B cell (primary cell): ENCODE results near the gene PUM2. TPM values are rescaled to one million over a fixed set of nuclear protein-coding genes. Genes with fewer than 3 reads are reported as not detected.

Source experiments
- ATAC-seq: fragments of 200-7000 bp; cut with Tn5 transposase; one replicate; pipeline ENCODE4 v1.10.0; 2021; ENCODE audit warnings: low read depth, mild to moderate bottlenecking, moderate number of reproducible peaks, moderate library complexity
- CTCF ChIA-PET: fragments of 350-600 bp; sonication (Branson Sonifier 250); formaldehyde crosslinking; loops from one replicate; lab custom pipeline; 2021; ENCODE audit warnings: antibody characterized with exemption, inconsistent platforms; lab: Charles Lee
- POLR2A ChIA-PET: fragments of 350-600 bp; sonication (Branson Sonifier 250); formaldehyde crosslinking; loops from one replicate; lab custom pipeline; 2021; ENCODE audit warnings: antibody characterized with exemption; lab: Charles Lee
- DNase-seq: peaks from one replicate; pipeline ENCODE4 v3.0.0; 2013
- H2AFZ ChIP-seq: 2 replicates; pipeline ENCODE4 v1.6.1; 2012; ENCODE audit warnings: mild to moderate bottlenecking, low read depth, low read length; ENCODE audit not compliant: insufficient read depth, poor library complexity, severe bottlenecking
- H3K27ac ChIP-seq, 2 donors: 1 replicate in 1 of 2; 2 replicates in 1 of 2; pipeline ENCODE4 v1.5.1; 2012 to 2013; ENCODE audit warnings: low read length in 2 of 2, mild to moderate bottlenecking in 2 of 2, moderate library complexity in 1 of 2
- H3K27me3 ChIP-seq, 4 experiments: fragments of 200-600 bp in 1 of 4; sonication (generic) in 1 of 4; replicated peaks in 1 of 4; 1 replicate in 2 of 4; 2 replicates in 2 of 4; pipeline versions ENCODE4 v1.6.1 to v1.7.0; 2013 to 2016; ENCODE audit warnings: low read length in 3 of 4, mild to moderate bottlenecking in 2 of 4, mixed read lengths in 1 of 4, moderate library complexity in 1 of 4; ENCODE audit not compliant: insufficient read depth in 4 of 4, control insufficient read depth in 3 of 4; ENCODE audit errors: control extremely low read depth in 1 of 4
- H3K36me3 ChIP-seq, 2 experiments: replicated peaks in 1 of 2; 1 replicate in 1 of 2; 2 replicates in 1 of 2; pipeline versions ENCODE4 v1.6.1 to v1.7.1; 2013; ENCODE audit warnings: low read length in 1 of 2; ENCODE audit not compliant: insufficient read depth in 2 of 2, control insufficient read depth in 1 of 2; ENCODE audit errors: control extremely low read depth in 1 of 2, extremely low read depth in 1 of 2
- H3K4me1 ChIP-seq, 2 donors: fragments of 200-600 bp in 1 of 2; sonication (generic) in 1 of 2; 1 replicate in 1 of 2; 2 replicates in 1 of 2; pipeline versions ENCODE4 v1.5.1 to v1.6.1; 2013 to 2017; ENCODE audit warnings: low read length in 2 of 2; ENCODE audit not compliant: control insufficient read depth in 2 of 2, insufficient read depth in 2 of 2
- H3K4me2 ChIP-seq: replicated peaks from 2 replicates; pipeline ENCODE3; 2012; ENCODE audit warnings: mild to moderate bottlenecking, low read depth, low read length; ENCODE audit not compliant: poor library complexity, severe bottlenecking
- H3K4me3 ChIP-seq, 5 experiments: fragments of 200-600 bp in 1 of 5; sonication (generic) in 1 of 5; 1 replicate in 3 of 5; 2 replicates in 2 of 5; pipeline versions ENCODE4 v1.5.1 to v1.7.0; 2011 to 2016; ENCODE audit warnings: low read length in 4 of 5, mild to moderate bottlenecking in 4 of 5, low read depth in 2 of 5, control low read depth in 1 of 5, moderate library complexity in 1 of 5; ENCODE audit not compliant: insufficient read depth in 1 of 5; ENCODE audit errors: control extremely low read depth in 1 of 5, extremely low read depth in 1 of 5
- H3K79me2 ChIP-seq: fragments of 200-600 bp; sonication (generic); one replicate; pipeline ENCODE4 v1.6.0; 2016; ENCODE audit warnings: low read length; ENCODE audit not compliant: control insufficient read depth, insufficient read depth
- H3K9ac ChIP-seq: fragments of 200-600 bp; sonication (generic); 2 replicates; pipeline ENCODE4 v1.6.1; 2017; ENCODE audit warnings: mild to moderate bottlenecking, low read length, moderate library complexity
- H3K9me3 ChIP-seq, 3 donors: one replicate each; pipeline versions ENCODE4 v1.6.1 to v1.7.1; 2013; ENCODE audit warnings: low read length in 2 of 3; ENCODE audit not compliant: control insufficient read depth in 2 of 3, insufficient read depth in 1 of 3; ENCODE audit errors: control extremely low read depth in 1 of 3
- H4K20me1 ChIP-seq: 2 replicates; pipeline ENCODE4 v1.6.0; 2012; ENCODE audit warnings: mild to moderate bottlenecking, low read length; ENCODE audit not compliant: insufficient read depth, control insufficient read depth, poor library complexity, severe bottlenecking
- H3K27ac Mint-ChIP-seq: one replicate; pipeline ENCODE4 v1.8.0; 2021; ENCODE audit warnings: mixed read lengths
- H3K27me3 Mint-ChIP-seq: one replicate; pipeline ENCODE4 v1.8.0; 2021; ENCODE audit warnings: mixed read lengths
- H3K4me1 Mint-ChIP-seq: one replicate; pipeline ENCODE4 v1.8.0; 2021; ENCODE audit warnings: mixed read lengths
- H3K4me3 Mint-ChIP-seq: one replicate; pipeline ENCODE4 v1.8.0; 2021; ENCODE audit warnings: mixed read lengths
- H3K9me3 Mint-ChIP-seq: one replicate; pipeline ENCODE4 v1.8.0; 2022; ENCODE audit warnings: mixed read lengths; ENCODE audit not compliant: insufficient read depth
- CTCF ChIP-seq: fragments of 200-600 bp; IDR thresholded peaks from one replicate; pipeline ENCODE4 v1.8.0; 2022; ENCODE audit warnings: antibody characterized with exemption, mild to moderate bottlenecking
- EZH2 ChIP-seq: IDR thresholded peaks from 2 replicates; pipeline ENCODE4 v1.6.1; 2012; ENCODE audit warnings: borderline replicate concordance, low read depth, mild to moderate bottlenecking, moderate library complexity, low read length; ENCODE audit not compliant: insufficient read depth, poor library complexity, severe bottlenecking
- WGBS: methylation state at CpG from one replicate; pipeline ENCODE4 v1.1.5; 2013; ENCODE audit warnings: missing lambda C conversion rate; ENCODE audit not compliant: insufficient coverage; 5-methylcytosine and 5-hydroxymethylcytosine counted together
- intact Hi-C: fragments of 100-400 bp; cut with micrococcal nuclease; formaldehyde crosslinking; loops from one replicate; pipeline ENCODE4 v1.10.0; 2022
- polyA plus RNA-seq: library from polyadenylated mRNA; depleted of rRNA; stranded (reverse); fragments of >200 nt; gene quantifications from 2 replicates; pipeline ENCODE4 v1.2.3, GENCODE V29; 2012
- total RNA-seq, 2 donors: library from RNA; stranded (reverse); fragments of 120-200 nt in 1 of 2; gene quantifications; 1 replicate in 1 of 2; 2 replicates in 1 of 2; pipeline versions ENCODE4 v1.2.3 to v1.2.4, GENCODE V29; 2013 to 2022

The PUM2 gene
- total and polyA plus RNA-seq, 2 donors (not counting 1 experiment from before 2014, with no cell fraction given) = 21.1 to 151 TPM

GRCh38 chr2:20382965-20383810, 32.5 kb upstream of the PUM2 start:
- CTCF ChIA-PET = interaction anchor here (0.6 to 1.0 kb wide), 2 partner anchors 259 to 416 kb away, joined by 3 read pairs; no protein-coding TSS in a partner anchor
- intact Hi-C loops = no loop called here
- H2AFZ ChIP-seq = no peak overlapping the region
- H3K9ac ChIP-seq = no peak overlapping the region
- H3K4me2 ChIP-seq = no peak overlapping the region
- DNase-seq = no peak
- no peak overlapping the region for H3K4me3 Mint-ChIP-seq
- no peaks in the 10 kb centered on the region for H3K9me3 Mint-ChIP-seq
- H3K27ac ChIP-seq = no peak overlapping the region
- H3K9me3 ChIP-seq = no peaks in the 10 kb centered on the region
- TF ChIP-seq EZH2 = no peak
- no peak for TF ChIP-seq CTCF
- WGBS = 80% methylated on average over 1 of the region's 9 CpGs
- H3K36me3 ChIP-seq = no peaks in the 10 kb centered on the region
- no peaks in the 10 kb centered on the region for H4K20me1 ChIP-seq
- no peaks in the 10 kb centered on the region for H3K79me2 ChIP-seq
- POLR2A ChIA-PET = no interaction called here
- H3K27me3 ChIP-seq = peaks cover 0 to 3% (median 0%) of the 10 kb centered on the region in 4 experiments
- H3K27ac Mint-ChIP-seq = no peak overlapping the region
- H3K4me3 ChIP-seq = no peak overlapping the region
- no peaks in the 10 kb centered on the region for H3K4me1 Mint-ChIP-seq
- no peak for ATAC-seq
- H3K27me3 Mint-ChIP-seq = peaks cover 16% of the 10 kb centered on the region
- no peaks in the 10 kb centered on the region for H3K4me1 ChIP-seq

GRCh38 chr2:20381457-20381856, 30.8 kb upstream of the PUM2 start:
- Histone ChIP-seq H3K9ac (no peak overlapping the region), H3K9me3 (no peaks in the 10 kb centered on the region), H4K20me1 (no peaks in the 10 kb centered on the region), H2AFZ (no peak overlapping the region), H3K27me3 (no peaks in the 10 kb centered on the region), H3K36me3 (no peaks in the 10 kb centered on the region), H3K4me3 (no peak overlapping the region), H3K79me2 (no peaks in the 10 kb centered on the region), H3K4me1 (no peaks in the 10 kb centered on the region), H3K4me2 (no peak overlapping the region), H3K27ac (no peak overlapping the region)
- Mint-ChIP-seq H3K27ac (no peak overlapping the region), H3K27me3 (peaks cover 16% of the 10 kb centered on the region), H3K4me3 (no peak overlapping the region), H3K9me3 (no peaks in the 10 kb centered on the region), H3K4me1 (no peaks in the 10 kb centered on the region)
- POLR2A ChIA-PET = no interaction called here
- DNase-seq (no peak), ATAC-seq (no peak)
- TF ChIP-seq CTCF (no peak), EZH2 (no peak)
- WGBS = no CpG with 5 or more reads among the region's 2 CpGs
- intact Hi-C loops = no loop called here
- CTCF ChIA-PET = interaction anchor here (0.5 to 4.2 kb wide), 3 partner anchors 58 to 261 kb away, joined by 3 to 20 read pairs (median 5); no protein-coding TSS in a partner anchor
